Amniotic stem cell (primary cell): Measurements from ENCODE around the gene CNGA3.

ENCODE experiments used
- DNase-seq: peaks from one replicate; lab custom pipeline; 2025; lab: John Stamatoyannopoulos, UW

CNGA3 gene

DNA sequence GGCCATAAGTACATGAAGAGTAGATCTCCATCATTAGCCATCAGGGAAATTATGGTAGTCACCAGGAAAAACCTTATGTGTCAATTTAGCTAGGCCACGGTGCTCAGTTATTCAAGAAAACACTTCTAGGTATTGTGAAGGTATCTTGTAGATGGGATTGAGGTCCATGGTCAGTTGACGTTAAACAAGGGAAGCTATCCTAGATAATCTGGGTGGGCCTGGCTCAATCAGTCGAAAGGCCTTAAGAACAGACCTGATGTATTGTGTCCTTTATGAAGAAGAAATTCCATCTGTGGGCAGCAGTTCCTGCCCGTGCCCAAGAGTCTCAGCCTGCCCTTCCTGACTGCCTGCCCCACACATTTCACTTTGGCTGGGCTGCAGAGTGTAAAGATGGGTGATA, 16.7 kb upstream of the CNGA3 start:
- DNase-seq: no peak

DNA sequence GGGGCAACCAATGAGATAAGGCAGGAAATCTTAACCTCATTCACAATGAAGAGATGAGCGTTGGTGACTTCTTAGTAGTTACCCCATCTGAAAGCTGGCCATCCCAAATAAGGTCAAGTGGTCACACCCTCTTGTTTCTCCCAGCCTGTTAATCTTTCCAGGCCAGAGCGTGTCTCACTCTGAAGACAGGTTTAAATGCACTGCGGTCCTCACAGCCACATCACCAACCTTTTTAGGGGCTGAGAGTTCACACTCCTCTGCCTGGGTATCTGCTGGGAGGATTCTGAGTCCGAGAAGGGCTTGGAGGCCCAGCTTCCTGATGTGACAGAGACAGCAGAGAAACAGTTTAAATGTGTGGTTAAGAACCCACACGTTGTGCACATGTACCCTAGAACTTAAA, 13.3 kb upstream of the CNGA3 start:
- no peak for DNase-seq

- no peak for DNase-seq
Observed at GRCh38 chr2:98333922-98334321, 12.3 kb upstream of the CNGA3 start.

DNA sequence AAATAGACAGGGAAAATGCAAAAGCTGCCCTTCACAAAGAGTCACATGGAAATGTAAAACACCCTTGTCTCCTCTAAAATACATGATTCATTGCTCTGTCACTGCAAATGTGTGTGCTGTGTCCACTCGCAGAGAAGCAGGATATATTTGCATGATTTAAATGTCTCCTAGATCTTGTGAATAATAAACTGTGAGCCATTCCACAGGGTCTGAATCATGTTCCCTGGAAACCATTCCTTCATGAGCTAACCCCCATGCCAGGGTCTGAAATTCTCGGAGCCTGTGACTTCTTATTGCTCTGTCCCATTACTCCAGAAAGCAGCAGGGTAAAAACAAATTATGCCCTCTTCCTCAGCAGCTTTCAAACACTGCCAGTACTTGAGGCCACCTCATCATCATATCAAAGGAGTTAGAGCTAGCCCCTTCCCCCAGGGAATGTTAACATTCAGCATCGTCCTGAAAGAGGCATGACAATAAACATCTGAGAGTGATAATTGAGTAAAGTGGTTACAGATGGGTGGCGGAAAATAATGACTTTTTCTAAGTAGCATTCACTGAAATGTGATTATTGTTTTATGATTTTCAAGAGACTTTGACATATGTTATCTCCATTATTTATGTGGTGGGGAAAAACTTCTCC, 11.7 kb upstream of the CNGA3 start:
- peak; percentile 89 for DNase-seq

GRCh38 chr2:98335271-98335670, 11.0 kb upstream of the CNGA3 start:
- no peak for DNase-seq

DNA sequence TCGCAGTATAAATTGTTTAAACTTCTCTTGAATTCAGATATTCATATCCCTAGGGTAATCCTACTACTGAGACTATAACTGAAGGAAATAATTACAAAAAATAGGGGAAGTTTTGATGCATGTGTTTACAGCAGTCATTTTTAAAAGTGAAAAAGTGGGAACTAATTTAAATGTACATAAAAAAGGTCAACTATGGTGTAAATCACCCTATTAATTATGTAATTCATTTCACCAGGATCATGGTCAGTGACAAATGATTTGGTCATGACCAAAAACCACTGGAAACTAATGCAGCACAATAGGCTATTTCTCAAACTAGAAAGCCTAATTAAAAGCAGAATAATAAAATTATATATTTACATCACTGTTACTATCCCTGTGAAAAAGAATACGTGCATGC, 5.0 kb upstream of the CNGA3 start:
- DNase-seq: no peak

DNA sequence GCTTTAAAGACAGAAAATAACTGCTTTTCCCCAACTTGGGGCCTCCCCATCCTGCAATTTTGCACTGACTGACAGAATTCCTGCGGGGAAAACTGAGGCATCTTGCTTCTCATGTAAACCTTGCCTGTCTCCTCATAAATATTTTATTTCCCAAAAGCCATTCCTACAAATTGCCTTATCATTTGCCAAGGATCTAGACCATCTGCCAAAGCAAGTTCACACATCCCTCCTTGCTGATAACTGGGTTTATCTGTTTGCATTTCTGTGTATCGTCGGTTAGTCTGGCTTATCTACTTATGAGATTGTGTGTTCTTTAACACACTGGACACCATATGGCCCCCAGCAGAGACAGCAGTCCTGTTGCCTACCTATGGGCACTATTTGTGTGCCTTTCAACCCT, 3.0 kb upstream of the CNGA3 start:
- no peak for DNase-seq

- no peak for DNase-seq
Observed at GRCh38 chr2:98347298-98348065, 1.2 kb downstream of the CNGA3 start.

- DNase-seq: no peak
Observed at GRCh38 chr2:98348066-98348561, 1.9 kb downstream of the CNGA3 start.

GRCh38 chr2:98350411-98350810, 4.2 kb downstream of the CNGA3 start:
- DNase-seq: peak; percentile 45

- DNase-seq: no peak
Observed at GRCh38 chr2:98355881-98356280, 9.6 kb downstream of the CNGA3 start.

DNA sequence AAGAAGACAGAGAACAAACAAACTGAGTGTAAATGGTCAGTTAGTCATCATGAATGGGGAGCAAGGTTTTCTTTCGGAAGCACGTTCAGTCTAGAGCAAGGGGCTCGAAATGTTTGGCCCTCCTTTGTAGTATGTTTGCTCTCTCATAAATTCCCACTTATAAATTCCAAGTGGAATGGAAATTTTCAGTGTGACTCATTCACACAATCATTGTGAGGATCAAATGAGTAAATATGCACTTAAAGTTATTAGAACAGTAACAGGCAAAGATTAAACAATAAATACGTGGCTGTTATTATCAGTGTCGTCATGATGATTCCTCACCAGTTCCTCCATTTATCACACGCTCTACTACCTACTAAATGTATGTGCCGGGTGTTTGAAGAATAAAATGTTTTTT, 10.5 kb downstream of the CNGA3 start:
- no peak for DNase-seq

DNA sequence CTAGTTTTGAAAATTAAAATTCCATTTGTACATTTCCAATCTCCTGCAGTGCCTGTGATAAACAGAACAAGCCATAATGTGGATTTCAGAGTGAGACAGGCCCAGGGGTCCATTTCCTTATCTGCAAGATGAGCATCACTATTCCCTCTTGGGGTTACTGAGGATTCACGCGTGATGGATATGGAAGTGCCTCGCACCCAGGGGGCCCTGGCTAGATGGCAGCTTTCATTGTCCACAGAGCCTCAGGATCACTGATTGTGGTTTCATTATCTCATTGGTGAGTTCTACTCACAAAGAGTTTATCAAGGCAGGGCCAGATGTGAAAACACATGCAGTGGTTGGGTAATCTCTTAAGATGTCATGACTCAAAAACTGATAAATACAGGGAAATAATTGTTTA, 11.6 kb downstream of the CNGA3 start:
- DNase-seq: no peak

- no peak for DNase-seq
Observed at GRCh38 chr2:98359986-98360385, 13.7 kb downstream of the CNGA3 start.

DNA sequence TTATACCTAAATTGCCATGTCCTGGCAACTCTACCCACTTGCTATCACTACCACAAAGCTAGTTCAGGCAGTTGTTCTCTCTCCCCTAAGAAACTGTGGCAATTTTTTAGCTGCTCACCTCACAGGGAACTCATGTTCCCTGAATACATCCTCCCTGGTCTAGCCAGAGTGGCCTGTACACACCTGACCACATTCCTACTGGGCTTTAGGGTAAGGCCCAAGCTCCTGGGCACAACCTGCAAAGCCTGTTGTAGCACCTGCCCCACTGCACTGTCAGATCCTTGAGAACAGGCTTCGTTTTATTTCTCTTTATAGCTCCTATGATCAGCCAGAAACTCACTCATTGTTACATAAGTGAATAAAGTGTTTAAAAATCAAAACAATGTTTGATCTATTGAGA, 21.5 kb downstream of the CNGA3 start:
- no peak for DNase-seq

GRCh38 chr2:98369710-98370239, 23.5 kb downstream of the CNGA3 start:
- DNase-seq: no peak

- DNase-seq: no peak
Observed at GRCh38 chr2:98372121-98372520, 25.9 kb downstream of the CNGA3 start.

DNA sequence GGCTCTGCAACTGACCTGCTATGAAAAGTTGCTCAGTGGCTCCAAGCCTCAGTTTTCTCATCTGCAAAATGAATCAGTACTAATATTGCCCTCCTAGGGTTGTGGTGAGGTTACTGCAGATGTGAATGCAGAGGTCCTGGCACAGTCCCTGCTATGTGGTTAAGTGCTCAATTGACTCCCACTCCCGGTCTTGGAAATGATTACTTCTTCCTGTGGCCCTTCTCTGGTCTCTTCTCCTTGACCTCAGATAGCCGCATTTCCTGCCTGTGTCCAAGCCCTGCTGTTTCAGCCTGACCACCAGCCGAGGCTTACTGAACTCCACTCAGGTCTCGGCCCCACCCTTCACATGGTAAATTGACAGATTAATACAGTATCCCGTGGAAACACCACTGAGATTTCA, 26.3 kb downstream of the CNGA3 start:
- no peak for DNase-seq

DNA sequence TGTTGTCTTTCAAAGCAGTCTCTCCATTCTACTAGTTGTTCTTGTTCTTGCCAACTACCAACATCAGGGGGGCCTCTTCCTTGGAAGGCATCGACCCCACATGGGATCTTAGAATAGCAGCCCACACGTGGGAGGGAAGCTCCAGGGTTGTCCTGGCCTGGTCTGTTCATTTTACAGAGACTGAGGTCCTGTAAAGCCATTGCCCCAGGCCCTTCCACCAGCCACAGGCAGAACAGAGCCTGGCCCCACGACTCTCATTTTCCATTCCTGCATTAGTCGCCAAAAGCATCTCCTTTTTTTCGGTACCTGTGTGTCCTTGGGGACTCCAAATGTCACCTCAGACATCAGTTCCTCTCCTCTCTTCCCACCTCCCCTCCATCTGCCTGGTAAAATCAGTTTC, 28.0 kb downstream of the CNGA3 start:
- no peak for DNase-seq

- DNase-seq: no peak
Observed at GRCh38 chr2:98374958-98375570, 28.8 kb downstream of the CNGA3 start.

DNA sequence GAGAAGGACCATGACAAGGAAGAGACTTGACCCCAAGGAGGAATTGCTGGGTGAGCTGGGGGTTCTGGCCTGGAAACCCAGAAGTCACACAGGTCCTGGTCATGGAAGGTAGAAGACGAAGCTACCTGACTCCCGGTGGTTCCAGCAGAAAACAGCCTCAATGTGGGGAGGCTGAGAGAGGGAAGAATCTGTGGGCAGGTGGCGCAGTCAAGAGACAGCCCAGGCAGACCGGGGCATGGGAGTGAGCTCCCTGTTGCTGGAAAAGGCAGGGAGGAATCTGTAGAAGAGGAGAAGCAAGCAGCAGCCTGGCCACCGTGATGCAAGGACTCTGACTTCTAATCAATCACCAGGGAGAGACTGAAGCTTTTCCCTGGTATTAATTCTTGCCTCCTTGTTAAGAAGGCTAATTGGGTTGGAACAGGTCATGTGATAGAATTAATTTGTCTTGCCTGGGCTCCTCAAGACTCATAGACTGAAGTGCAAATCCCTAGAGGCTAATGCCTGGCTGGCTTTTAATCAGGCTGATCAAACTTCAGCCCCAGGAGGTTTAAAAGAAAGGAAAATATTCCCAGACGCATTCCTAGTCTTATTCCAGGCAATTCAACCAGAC, 30.1 kb downstream of the CNGA3 start:
- no peak for DNase-seq

- DNase-seq: no peak
Observed at GRCh38 chr2:98376996-98377395, 30.7 kb downstream of the CNGA3 start.

GRCh38 chr2:98377544-98377943, 31.3 kb downstream of the CNGA3 start:
- DNase-seq: no peak
